BE2C (cell line): Measurements from ENCODE around the gene THEMIS.

Experiments
- DNase-seq: peaks from one replicate; pipeline ENCODE4 v3.0.0-alpha.2; 2020
- H3K27me3 ChIP-seq: fragments of 250-450 bp; sonication (Bioruptor Pico); 2 replicates; pipeline ENCODE4 v1.5.1; 2020; ENCODE audit warnings: mild to moderate bottlenecking
- H3K36me3 ChIP-seq: fragments of 250-450 bp; sonication (Bioruptor Pico); 2 replicates; pipeline ENCODE4 v1.5.1; 2020; ENCODE audit warnings: mild to moderate bottlenecking
- H3K4me1 ChIP-seq: fragments of 250-450 bp; sonication (Bioruptor Pico); 2 replicates; pipeline ENCODE4 v1.5.1; 2020
- H3K4me3 ChIP-seq: 2 replicates; pipeline ENCODE4 v1.5.1; 2011; ENCODE audit warnings: low read depth, low read length
- H3K9me3 ChIP-seq: fragments of 250-450 bp; sonication (Bioruptor Pico); 2 replicates; pipeline ENCODE4 v1.5.1; 2020
- CTCF ChIP-seq: IDR thresholded peaks from 2 replicates; pipeline ENCODE4 v1.5.1; 2012; ENCODE audit warnings: mild to moderate bottlenecking, low read depth, low read length

The THEMIS gene

GRCh38 chr6:127939442-127940066 is 38.7 kb upstream of the THEMIS start:
- Histone ChIP-seq H3K27me3 (no peaks in the 10 kb centered on the region), H3K9me3 (no peaks in the 10 kb centered on the region), H3K36me3 (no peaks in the 10 kb centered on the region), H3K4me1 (peaks cover 4% of the 10 kb centered on the region; the same call in 1 of the 2 replicates), H3K4me3 (no peak overlapping the region)
- no peak for DNase-seq
- no peak for TF ChIP-seq CTCF

- no peaks in the 10 kb centered on the region for H3K36me3 ChIP-seq
- H3K27me3 ChIP-seq = no peaks in the 10 kb centered on the region
- DNase-seq = no peak
- peaks cover 4% of the 10 kb centered on the region; the same call in 1 of the 2 replicates for H3K4me1 ChIP-seq
- H3K9me3 ChIP-seq = no peaks in the 10 kb centered on the region
- no peak overlapping the region for H3K4me3 ChIP-seq
- no peak for TF ChIP-seq CTCF
Observed at GRCh38 chr6:127938701-127939100, 37.8 kb upstream of the THEMIS start.

- no peak for DNase-seq
- TF ChIP-seq CTCF = no peak
- no peaks in the 10 kb centered on the region for H3K9me3 ChIP-seq
- H3K27me3 ChIP-seq = no peaks in the 10 kb centered on the region
- H3K4me1 ChIP-seq = peaks cover 4% of the 10 kb centered on the region; the same call in 1 of the 2 replicates
- H3K4me3 ChIP-seq = no peak overlapping the region
- H3K36me3 ChIP-seq = no peaks in the 10 kb centered on the region
Observed at GRCh38 chr6:127937747-127938146, 36.9 kb upstream of the THEMIS start.

- TF ChIP-seq CTCF = no peak
- no peak overlapping the region for H3K4me3 ChIP-seq
- H3K9me3 ChIP-seq = no peaks in the 10 kb centered on the region
- peaks cover 4% of the 10 kb centered on the region; the same call in 1 of the 2 replicates for H3K4me1 ChIP-seq
- H3K36me3 ChIP-seq = no peaks in the 10 kb centered on the region
- H3K27me3 ChIP-seq = no peaks in the 10 kb centered on the region
- DNase-seq = no peak
Observed at GRCh38 chr6:127937102-127937501, 36.2 kb upstream of the THEMIS start.

GRCh38 chr6:127934956-127935355 is 34.1 kb upstream of the THEMIS start:
- Histone ChIP-seq H3K4me3 (no peak overlapping the region), H3K9me3 (no peaks in the 10 kb centered on the region), H3K27me3 (no peaks in the 10 kb centered on the region), H3K4me1 (peaks cover 4% of the 10 kb centered on the region; the same call in 1 of the 2 replicates), H3K36me3 (no peaks in the 10 kb centered on the region)
- no peak for DNase-seq
- no peak for TF ChIP-seq CTCF
